Breast epithelium (tissue), 3 donors: ENCODE data around the gene ISG20L2.

Experiments
- CTCF ChIP-seq, 3 donors: fragments of 450-650 bp; IDR thresholded peaks; one replicate each; pipeline ENCODE4 v1.5.1; 2016 to 2017; ENCODE audit warnings: antibody characterized with exemption in 3 of 3, mild to moderate bottlenecking in 3 of 3, moderate library complexity in 3 of 3
- POLR2AphosphoS5 ChIP-seq, 3 donors: sonication (generic); formaldehyde crosslinking; IDR thresholded peaks; one replicate each; pipeline ENCODE4 v1.6.1; 2017; ENCODE audit warnings: antibody characterized with exemption in 3 of 3

GRCh38 chr1:156752843-156753482 is 24.4 kb upstream of the ISG20L2 start:
- TF ChIP-seq POLR2AphosphoS5 (IDR thresholded peaks at IDR 0.05), result no peak
- no peak for TF ChIP-seq CTCF (IDR thresholded peaks at IDR 0.05)
